22Rv1 (cell line): ENCODE results near the gene SYNPO.

Experiments
- CTCF ChIP-seq: fragments of 450-650 bp; IDR thresholded peaks from 2 replicates; pipeline ENCODE4 v1.5.1; 2017; ENCODE audit warnings: mild to moderate bottlenecking
- ZFX ChIP-seq: fragments of 450-650 bp; IDR thresholded peaks from 2 replicates; pipeline ENCODE4 v1.6.1; 2017; ENCODE audit warnings: antibody characterized with exemption, borderline replicate concordance

DNA sequence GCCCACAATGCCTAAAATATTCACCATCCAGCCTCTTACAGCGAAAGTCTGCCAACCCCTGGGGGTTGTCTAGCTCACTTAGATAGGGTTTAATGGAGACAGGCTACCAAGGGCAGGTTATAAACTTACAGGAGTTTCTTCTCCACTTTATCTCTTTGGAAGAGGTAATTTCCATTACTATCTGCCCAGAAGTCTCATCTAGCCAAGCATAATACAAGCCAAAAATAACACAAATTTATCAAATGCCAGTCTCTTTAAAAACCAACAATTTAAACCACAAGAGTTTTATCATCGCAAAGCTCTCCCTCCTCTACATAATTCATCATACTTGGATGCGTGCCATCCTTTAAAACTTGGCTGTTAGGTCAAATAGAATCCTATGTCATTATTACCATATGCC is 54.2 kb downstream of the SYNPO start:
- no peak for TF ChIP-seq CTCF
- TF ChIP-seq ZFX, result no peak
